A549 (cell line): ENCODE results near the gene KHNYN. TPM values are rescaled to one million over a fixed set of nuclear protein-coding genes. Genes with fewer than 3 reads are reported as not detected.

Source experiments
- ATAC-seq, 2 experiments: fragments of 200-7000 bp in 1 of 2; fragments of >200 bp in 1 of 2; cut with Nextera tagmentation in 1 of 2; cut with Tn5 transposase in 1 of 2; 3 replicates each; pipeline versions ENCODE4 v1.8.0 to v1.9.1; 2018 to 2020; ENCODE audit warnings: mild to moderate bottlenecking in 1 of 2, moderate library complexity in 1 of 2
- CTCF ChIA-PET: fragments of 300-600 bp; sonication (Branson Sonifier 250); formaldehyde crosslinking; extraction: SDS; loops from one replicate; lab custom pipeline; 2021; ENCODE audit warnings: antibody characterized with exemption, inconsistent platforms; lab: Yijun Ruan, JAX
- POLR2A ChIA-PET: fragments of 350-600 bp; formaldehyde crosslinking; extraction: SDS; loops from one replicate; lab custom pipeline; 2021; ENCODE audit warnings: antibody characterized with exemption, inconsistent platforms; lab: Yijun Ruan, JAX
- DNase-seq, 2 experiments: peaks; one replicate each; pipeline versions ENCODE4 v3.0.0 to v3.0.0-alpha.2; 2011 to 2016; ENCODE audit warnings: low read depth in 1 of 2, low spot score in 1 of 2
- FAIRE-seq: peaks from 2 replicates; lab custom pipeline; 2011; peaks lifted over from hg19 to GRCh38; lab: Jason Lieb, UNC
- H3K27ac ChIP-seq, 2 experiments: fragments of >200 bp; sonication (Bioruptor Twin); formaldehyde crosslinking; 3 replicates each; pipeline ENCODE4 v1.5.1; 2016 to 2017
- H3K4me1 ChIP-seq: fragments of >200 bp; sonication (Bioruptor Twin); formaldehyde crosslinking; 3 replicates; pipeline ENCODE4 v1.6.1; 2016
- H3K4me2 ChIP-seq: fragments of >200 bp; sonication (Bioruptor Twin); formaldehyde crosslinking; 3 replicates; pipeline ENCODE4 v1.6.1; 2016
- H3K4me3 ChIP-seq: fragments of >200 bp; sonication (Bioruptor Twin); formaldehyde crosslinking; 3 replicates; pipeline ENCODE4 v1.5.1; 2016
- H3K9me3 ChIP-seq: fragments of >200 bp; sonication (Bioruptor Twin); formaldehyde crosslinking; 3 replicates; pipeline ENCODE4 v1.6.1; 2016
- ATOH8 ChIP-seq: fragments of 250-450 bp; sonication (Bioruptor Pico); IDR thresholded peaks from 2 replicates; pipeline ENCODE4 v1.5.0; 2020; ENCODE audit warnings: low read depth, mild to moderate bottlenecking, moderate library complexity
- CBX8 ChIP-seq: fragments of 200-600 bp; sonication (generic); IDR thresholded peaks from 2 replicates; pipeline ENCODE4 v1.6.1; 2016
- CEBPB ChIP-seq, 2 experiments: fragments of >200 bp in 1 of 2; sonication (Bioruptor Twin) in 1 of 2; formaldehyde crosslinking in 1 of 2; IDR thresholded peaks; 2 replicates each; pipeline ENCODE4 v1.6.1; 2012 to 2016
- CHD2 ChIP-seq: fragments of 150-350 bp; IDR thresholded peaks from 2 replicates; pipeline ENCODE4 v1.6.1; 2014; ENCODE audit warnings: low read length; ENCODE audit not compliant: partially characterized antibody
- CTCF ChIP-seq: fragments of >200 bp; sonication (Bioruptor Twin); formaldehyde crosslinking; IDR thresholded peaks from 3 replicates; pipeline ENCODE4 v1.5.1; 2016
- FOSL2 ChIP-seq, 2 experiments: fragments of 450-650 bp in 1 of 2; fragments of >200 bp in 1 of 2; sonication (Bioruptor Twin) in 1 of 2; formaldehyde crosslinking; IDR thresholded peaks; 2 replicates each; pipeline versions ENCODE4 v1.5.0 to v1.6.1; 2016 to 2020; ENCODE audit warnings: mild to moderate bottlenecking in 1 of 2, moderate library complexity in 1 of 2
- FOXS1 ChIP-seq: fragments of 250-450 bp; sonication (Bioruptor Pico); IDR thresholded peaks from 2 replicates; pipeline ENCODE4 v1.5.0; 2020; ENCODE audit warnings: mild to moderate bottlenecking, moderate library complexity
- HOXB13 ChIP-seq: fragments of 250-450 bp; sonication (Bioruptor Pico); IDR thresholded peaks from 2 replicates; pipeline ENCODE4 v1.5.0; 2020; ENCODE audit warnings: low read depth, mild to moderate bottlenecking, moderate library complexity
- KDM5A ChIP-seq: fragments of 200-600 bp; sonication (generic); IDR thresholded peaks from 2 replicates; pipeline ENCODE4 v1.6.1; 2016; ENCODE audit warnings: antibody characterized with exemption, mild to moderate bottlenecking
- MAFK ChIP-seq: fragments of 450-650 bp; IDR thresholded peaks from 2 replicates; pipeline ENCODE4 v1.6.1; 2014; ENCODE audit not compliant: partially characterized antibody
- POLR2A ChIP-seq: IDR thresholded peaks from 2 replicates; pipeline ENCODE4 v1.6.1; 2012; ENCODE audit warnings: mild to moderate bottlenecking, low read length
- POLR2AphosphoS2 ChIP-seq: conservative IDR thresholded peaks from 2 replicates; pipeline ENCODE4 v1.6.1; 2012; ENCODE audit warnings: low read length, improper control_type of control experiment, inconsistent platforms
- RAD21 ChIP-seq, 2 experiments: fragments of >200 bp in 1 of 2; sonication (Bioruptor Twin) in 1 of 2; formaldehyde crosslinking in 1 of 2; IDR thresholded peaks in 1 of 2; conservative IDR thresholded peaks in 1 of 2; 2 replicates in 1 of 2; 3 replicates in 1 of 2; pipeline ENCODE4 v1.6.1; 2012 to 2018; ENCODE audit warnings: inconsistent platforms in 1 of 2
- REST ChIP-seq: fragments of 200-600 bp; sonication (generic); IDR thresholded peaks from 2 replicates; pipeline ENCODE4 v1.6.1; 2016; ENCODE audit warnings: antibody characterized with exemption, mild to moderate bottlenecking, moderate library complexity
- RFX5 ChIP-seq: fragments of 450-650 bp; IDR thresholded peaks from 2 replicates; pipeline ENCODE4 v1.7.1; 2014; ENCODE audit warnings: antibody characterized with exemption, mild to moderate bottlenecking, moderate library complexity
- SMC3 ChIP-seq: fragments of >200 bp; sonication (Bioruptor Twin); formaldehyde crosslinking; IDR thresholded peaks from 3 replicates; pipeline ENCODE4 v1.6.1; 2018; ENCODE audit warnings: inconsistent platforms
- TP53 ChIP-seq: fragments of 250-450 bp; sonication (Bioruptor Pico); IDR thresholded peaks from 2 replicates; pipeline ENCODE4 v1.5.0; 2021; ENCODE audit warnings: mild to moderate bottlenecking, moderate library complexity
- USF2 ChIP-seq: fragments of 450-650 bp; IDR thresholded peaks from 2 replicates; pipeline ENCODE4 v1.6.1; 2014; ENCODE audit warnings: antibody characterized with exemption
- ZFP36 ChIP-seq: fragments of 450-650 bp; IDR thresholded peaks from 2 replicates; pipeline ENCODE4 v1.6.1; 2014; ENCODE audit warnings: borderline replicate concordance; ENCODE audit not compliant: partially characterized antibody
- ZNF302 ChIP-seq: fragments of 250-450 bp; sonication (Bioruptor Pico); IDR thresholded peaks from 2 replicates; pipeline ENCODE4 v1.9.0; 2021; ENCODE audit warnings: inconsistent platforms, mild to moderate bottlenecking, moderate library complexity
- ZSCAN20 ChIP-seq: fragments of 250-450 bp; sonication (Bioruptor Pico); IDR thresholded peaks from 2 replicates; pipeline ENCODE4 v1.8.0; 2022; ENCODE audit warnings: mild to moderate bottlenecking, moderate library complexity
- WGBS: methylation state at CpG from one replicate; pipeline ENCODE4 v1.1.6; 2017; ENCODE audit errors: missing lambda C conversion rate; 5-methylcytosine and 5-hydroxymethylcytosine counted together
- polyA plus RNA-seq, 4 experiments: library from polyadenylated mRNA; depleted of rRNA in 3 of 4; stranded (reverse); fragments of >200 nt; fragmentation: RNase III in 1 of 4; extraction: RNeasy Plus Mini Kit Qiagen cat#74134 plus additional on column Dnase treatment in 1 of 4; gene quantifications; 2 replicates in 3 of 4; 3 replicates in 1 of 4; pipeline ENCODE4 v1.2.3, GENCODE V29; 2011 to 2017

The KHNYN gene
- polyA plus RNA-seq, 2 of the 4 experiments (the other 2 are of a cell fraction) = 19.0 to 26.4 TPM

GRCh38 chr14:24435192-24435810, 5.5 kb downstream of the KHNYN start (continued):
- TF ChIP-seq ATOH8 (CRISPR knock-in tag) = no peak

GRCh38 chr14:24435998-24436354, 6.2 kb downstream of the KHNYN start:
- Histone ChIP-seq H3K4me2 (no peak overlapping the region), H3K27ac (no peak overlapping the region), H3K9me3 (no peaks in the 10 kb centered on the region), H3K4me1 (peaks cover 7% of the 10 kb centered on the region), H3K4me3 (no peak overlapping the region)
- POLR2A ChIA-PET = interaction anchor here (1.1 to 3.1 kb wide), 4 partner anchors 103 to 194 kb away, joined by 3 to 19 read pairs (median 4); partner anchors contain the start of gene TINF2
- CTCF ChIA-PET = interaction anchor here (0.5 to 18.0 kb wide), 22 partner anchors 9 to 347 kb away, joined by 3 to 1142 read pairs (median 6); partner anchors contain the start of genes ADCY4, CIDEB, DHRS1 and LTB4R
- ATAC-seq (no peak), DNase-seq (no peak), FAIRE-seq (no peak)
- 76% methylated on average over 6 of the region's 6 CpGs for WGBS
- TF ChIP-seq FOXS1 (CRISPR knock-in tag) (no peak), KDM5A (no peak)

GRCh38 chr14:24436355-24437019, 6.7 kb downstream of the KHNYN start:
- ChIA-PET CTCF (interaction anchor here (0.5 to 18.0 kb wide), 29 partner anchors 8 to 348 kb away, joined by 3 to 1142 read pairs (median 5); partner anchors contain the start of genes ADCY4, CIDEB, DHRS1 and LTB4R), POLR2A (interaction anchor here (0.6 to 3.1 kb wide), 4 partner anchors 103 to 165 kb away, joined by 3 to 19 read pairs (median 4); partner anchors contain the start of gene RABGGTA)
- H3K4me3 ChIP-seq = no peak overlapping the region
- H3K27ac ChIP-seq = no peak overlapping the region
- FAIRE-seq = no peak
- no peaks in the 10 kb centered on the region for H3K9me3 ChIP-seq
- WGBS = 53% methylated on average over 5 of the region's 5 CpGs
- DNase-seq = peak; percentile 70 to 85
- no peak overlapping the region for H3K4me2 ChIP-seq
- ATAC-seq = peak; percentile 45 to 71; a peak in 5 of 6 replicates
- peaks cover 6% of the 10 kb centered on the region for H3K4me1 ChIP-seq
- peak; percentile 53 for TF ChIP-seq SMC3
- TF ChIP-seq RFX5 = no peak
- TF ChIP-seq TP53 (CRISPR knock-in tag) = no peak
- TF ChIP-seq ZNF302 = no peak
- no peak for TF ChIP-seq REST
- peak; percentile 76 to 80 for TF ChIP-seq RAD21 (conservative IDR thresholded peaks at IDR 0.05 in 1 of 2, IDR thresholded peaks at IDR 0.05 in 1 of 2)
- no peak for TF ChIP-seq ATOH8 (CRISPR knock-in tag)
- TF ChIP-seq MAFK = peak; percentile 41
- TF ChIP-seq CHD2 = no peak
- TF ChIP-seq CEBPB (IDR thresholded peaks at IDR 0.05) = no peak
- TF ChIP-seq ZFP36 = no peak
- no peak for TF ChIP-seq HOXB13 (CRISPR knock-in tag)
- TF ChIP-seq ZSCAN20 (CRISPR knock-in tag) = no peak
- no peak for TF ChIP-seq USF2
- TF ChIP-seq FOXS1 (CRISPR knock-in tag) = no peak
- no peak for TF ChIP-seq CBX8
- TF ChIP-seq FOSL2 (IDR thresholded peaks at IDR 0.05) = no peak
- TF ChIP-seq FOSL2 (CRISPR knock-in tag; IDR thresholded peaks at IDR 0.05) = no peak
- TF ChIP-seq KDM5A = no peak
- TF ChIP-seq CTCF = peak; percentile 83
- no peak for TF ChIP-seq POLR2A
- no peak for TF ChIP-seq POLR2AphosphoS2
